ENCODE data around the gene WDR73.

DNA sequence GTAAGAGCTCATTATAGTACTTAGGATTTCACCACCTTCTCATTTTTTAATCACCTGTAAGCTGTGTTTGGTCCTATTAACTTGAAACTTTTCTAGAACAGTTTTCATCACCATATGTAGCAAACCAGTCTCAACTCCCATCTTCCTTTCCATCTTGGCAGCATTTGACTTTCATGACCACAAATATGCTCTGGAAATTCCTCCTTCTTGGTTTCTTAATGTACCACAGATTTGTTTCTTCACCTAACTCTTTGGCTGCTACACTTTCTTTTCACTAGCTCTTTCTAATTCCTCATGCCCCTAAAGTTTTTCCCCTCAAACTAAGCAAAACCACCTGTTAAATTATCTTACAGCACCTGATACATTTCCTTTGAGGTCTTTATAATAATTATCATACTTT, 17.1 kb upstream of the WDR73 start:
- TF ChIP-seq POLR2AphosphoS5 (IDR thresholded peaks at IDR 0.05; ENCODE audit: low read depth, low read length) (no peak), TAF1 (IDR thresholded peaks at IDR 0.05; ENCODE audit: borderline replicate concordance, low read depth, low read length) (no peak)

All from GM12892 (cell line).